Spleen (tissue), 7 donors: ENCODE measurements around the gene KLHL25.

Experiments used
- POLR2A ChIP-seq, 3 donors: fragments of 450-650 bp; IDR thresholded peaks; one replicate each; pipeline ENCODE4 v1.5.1; 2017; ENCODE audit warnings: antibody characterized with exemption in 3 of 3, mild to moderate bottlenecking in 1 of 3
- TF ChIP-seq, protein P1 (sequence below), 11 experiments: fragments of 200-600 bp in 7 of 11; fragments of 450-650 bp in 4 of 11; sonication (generic) in 4 of 11; IDR thresholded peaks in 8 of 11; conservative IDR thresholded peaks in 3 of 11; 1 replicate in 7 of 11; 2 replicates in 4 of 11; pipeline versions ENCODE4 v1.4.0 to v1.8.0; 2016 to 2021; ENCODE audit warnings: antibody characterized with exemption in 11 of 11, inconsistent platforms in 4 of 11, mild to moderate bottlenecking in 1 of 11
- donor health status: DM: no; HTN: no; CAD: no; lungs with moderate emphysema.
- donor health status: DM: no; HTN: no; CAD: no.
- donor health status: DM: no; HTN: no; CAD: no.

DNA sequence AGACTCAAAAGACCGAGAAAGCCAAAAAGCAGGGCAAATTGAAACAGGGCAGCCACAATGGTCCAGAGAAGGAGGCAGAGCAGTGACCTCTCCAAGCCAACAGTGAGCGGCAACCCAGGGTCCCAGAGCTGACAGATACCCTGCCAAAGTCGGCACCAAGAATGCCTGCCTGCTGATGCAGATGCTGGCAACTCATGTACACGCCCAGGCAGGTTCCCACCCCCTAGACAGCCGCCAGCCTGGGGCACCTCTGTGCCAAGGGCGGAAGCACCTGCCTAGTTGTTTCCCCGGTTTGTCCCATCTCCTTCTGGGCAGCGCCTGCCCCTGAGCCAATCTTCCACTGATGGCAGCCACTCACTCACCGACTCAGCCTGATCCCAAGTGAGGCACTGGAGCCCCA is 22.1 kb downstream of the KLHL25 start:
- TF ChIP-seq, protein P1, sequence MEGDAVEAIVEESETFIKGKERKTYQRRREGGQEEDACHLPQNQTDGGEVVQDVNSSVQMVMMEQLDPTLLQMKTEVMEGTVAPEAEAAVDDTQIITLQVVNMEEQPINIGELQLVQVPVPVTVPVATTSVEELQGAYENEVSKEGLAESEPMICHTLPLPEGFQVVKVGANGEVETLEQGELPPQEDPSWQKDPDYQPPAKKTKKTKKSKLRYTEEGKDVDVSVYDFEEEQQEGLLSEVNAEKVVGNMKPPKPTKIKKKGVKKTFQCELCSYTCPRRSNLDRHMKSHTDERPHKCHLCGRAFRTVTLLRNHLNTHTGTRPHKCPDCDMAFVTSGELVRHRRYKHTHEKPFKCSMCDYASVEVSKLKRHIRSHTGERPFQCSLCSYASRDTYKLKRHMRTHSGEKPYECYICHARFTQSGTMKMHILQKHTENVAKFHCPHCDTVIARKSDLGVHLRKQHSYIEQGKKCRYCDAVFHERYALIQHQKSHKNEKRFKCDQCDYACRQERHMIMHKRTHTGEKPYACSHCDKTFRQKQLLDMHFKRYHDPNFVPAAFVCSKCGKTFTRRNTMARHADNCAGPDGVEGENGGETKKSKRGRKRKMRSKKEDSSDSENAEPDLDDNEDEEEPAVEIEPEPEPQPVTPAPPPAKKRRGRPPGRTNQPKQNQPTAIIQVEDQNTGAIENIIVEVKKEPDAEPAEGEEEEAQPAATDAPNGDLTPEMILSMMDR (IDR thresholded peaks at IDR 0.05 in 8 of 11, conservative IDR thresholded peaks at IDR 0.05 in 3 of 11), result no peak
- TF ChIP-seq POLR2A (IDR thresholded peaks at IDR 0.05), result no peak
